Hematopoietic multipotent progenitor cell treated with erythropoietin and hydrocortisone succinate and interleukin-3 and kit ligand, for 6 days (in vitro differentiated cells): ENCODE data around the gene YWHAE.
"Not testable (repeated sequence)": the region's sequence is repeated elsewhere in the genome, so short reads cannot be mapped to it uniquely, and the experiment has no call there.

Experiments
- DNase-seq: peaks from one replicate; pipeline ENCODE4 v3.0.0-alpha.2; 2015

YWHAE gene

GRCh38 chr17:1412185-1413110 is 12.4 kb upstream of the YWHAE start:
- DNase-seq = no peak

DNA sequence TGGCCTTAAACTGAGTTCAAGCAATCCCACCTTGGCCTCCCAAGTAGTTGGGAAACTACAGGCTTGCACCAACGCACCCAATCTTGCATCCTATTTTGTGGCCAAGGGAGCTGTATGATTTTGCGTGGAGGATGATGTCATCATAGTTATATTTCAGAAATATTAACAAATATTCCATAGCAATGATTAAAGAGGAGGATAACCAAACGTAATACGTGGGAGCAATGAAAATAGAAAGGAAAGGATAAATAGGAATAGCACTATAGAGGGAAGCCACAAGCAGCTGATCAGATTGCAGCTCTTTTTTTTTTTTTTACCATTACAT is 2.2 kb upstream of the YWHAE start:
- DNase-seq = no peak

DNA sequence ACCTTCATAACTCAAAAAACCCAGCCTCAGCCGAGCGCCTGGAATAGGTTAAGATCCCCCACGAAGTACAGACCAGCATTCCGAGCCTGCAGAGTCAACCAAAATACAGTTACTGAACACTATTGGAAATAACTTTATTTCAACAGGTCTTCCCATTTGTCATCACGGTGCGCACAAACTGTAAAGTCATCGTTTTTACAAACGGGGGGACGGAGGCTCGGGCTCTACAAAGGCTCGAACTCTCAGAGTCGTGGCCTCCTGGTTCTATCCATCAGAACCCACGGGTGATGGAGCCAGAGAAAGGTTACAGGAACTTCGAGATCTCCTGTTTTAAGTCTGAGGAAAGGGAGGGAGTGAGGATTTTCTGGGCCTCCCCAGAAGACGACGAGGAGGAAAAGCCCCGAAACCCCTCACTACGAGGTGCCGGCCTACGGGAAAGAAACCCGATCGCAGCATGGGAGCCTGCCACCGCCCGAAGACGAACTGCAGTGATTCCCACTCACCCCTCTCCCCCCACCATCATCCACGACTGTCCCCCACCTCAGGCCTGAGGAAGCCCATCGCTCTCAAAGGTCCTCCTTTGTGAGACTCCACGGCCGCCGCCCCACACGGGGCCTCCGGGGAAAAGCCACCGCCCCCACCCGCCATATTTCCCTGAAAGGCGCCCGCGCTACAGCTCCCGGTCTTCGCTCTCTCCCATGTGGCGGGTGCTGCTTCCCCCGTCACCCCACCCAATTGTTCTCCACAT is 917 bp downstream of the YWHAE start:
- peak; percentile 59 for DNase-seq

GRCh38 chr17:1398028-1398427 is 2.0 kb downstream of the YWHAE start:
- DNase-seq = peak; percentile 33

DNA sequence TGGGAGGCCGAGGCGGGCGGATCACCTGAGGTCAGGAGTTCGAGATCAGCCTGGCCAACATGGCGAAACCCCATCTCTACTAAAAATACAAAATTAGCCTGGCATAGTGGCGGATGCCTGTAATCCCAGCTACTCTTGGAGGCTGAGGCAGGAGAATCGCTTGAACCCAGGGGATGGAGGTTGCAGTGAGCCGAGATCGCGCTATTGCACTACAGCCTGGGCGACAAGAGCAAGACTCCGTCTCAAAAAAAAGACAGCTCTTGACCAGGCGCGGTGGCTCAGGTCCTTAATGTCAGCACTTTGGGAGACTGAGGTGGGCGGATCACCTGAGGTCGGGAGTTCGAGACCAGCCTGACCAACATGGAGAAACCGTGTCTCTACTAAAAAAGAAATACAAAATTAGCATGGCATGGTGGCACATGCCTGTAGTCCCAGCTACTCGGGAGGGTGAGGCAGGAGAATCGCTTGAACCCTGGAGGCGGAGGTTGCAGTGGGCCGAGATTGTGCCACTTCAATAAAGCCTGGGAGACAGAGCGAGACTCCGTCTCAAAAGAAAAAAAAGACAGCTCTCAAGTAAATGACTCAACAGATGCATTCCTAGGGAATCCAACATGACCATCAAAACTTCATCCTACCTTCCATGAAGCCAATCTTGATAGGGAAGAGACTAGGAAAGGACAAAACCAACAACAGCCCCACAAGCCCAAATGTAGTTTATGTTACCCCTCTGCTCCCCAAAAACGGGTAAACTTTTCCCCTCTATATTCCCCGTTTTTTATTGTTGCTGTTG is 4.0 kb downstream of the YWHAE start:
- DNase-seq = not testable (repeated sequence)

- no peak for DNase-seq
Measured at GRCh38 chr17:1391577-1391976, 8.4 kb downstream of the YWHAE start.

DNA sequence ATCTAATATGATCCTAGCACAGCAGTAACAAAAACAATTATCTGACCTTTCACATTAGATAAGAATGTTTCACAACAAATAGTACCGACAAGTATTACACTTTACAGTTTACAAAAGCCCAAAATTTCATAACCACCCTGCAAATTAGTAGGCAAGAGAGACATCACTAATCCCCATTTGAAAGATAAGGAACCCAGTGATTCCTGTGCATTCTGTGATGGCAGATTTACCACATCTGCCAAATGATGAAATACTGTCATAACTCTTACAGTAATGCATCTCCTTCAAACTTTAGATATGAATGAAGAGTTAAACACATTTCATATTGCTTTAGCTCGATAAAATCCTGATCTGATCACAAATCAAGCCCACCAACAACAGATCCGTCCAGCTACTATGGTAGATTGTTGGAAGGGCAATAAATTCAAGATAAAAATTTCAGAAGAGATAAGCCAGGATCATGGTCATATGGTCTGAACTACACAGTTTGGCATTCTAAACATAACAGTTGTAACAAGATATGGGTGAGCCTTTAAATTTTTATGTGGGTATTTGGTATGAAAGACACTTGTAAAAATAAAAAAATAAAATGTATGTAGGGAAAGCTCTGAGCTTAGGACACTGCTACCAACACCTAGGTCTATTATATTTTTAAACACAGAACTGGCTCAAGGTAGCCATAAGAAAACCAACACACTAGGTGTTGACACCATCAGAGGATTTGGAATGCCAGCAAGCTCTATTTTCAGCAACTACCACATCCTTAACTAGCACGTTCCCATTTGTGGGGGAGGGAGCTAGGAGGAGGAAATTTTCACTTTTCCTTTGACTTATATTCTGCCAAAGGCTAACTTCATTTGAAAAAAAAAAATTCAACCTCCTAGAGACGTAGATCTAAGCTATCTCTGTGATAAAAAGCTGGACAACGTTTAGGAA is 9.3 kb downstream of the YWHAE start:
- peak; percentile 81 for DNase-seq

DNA sequence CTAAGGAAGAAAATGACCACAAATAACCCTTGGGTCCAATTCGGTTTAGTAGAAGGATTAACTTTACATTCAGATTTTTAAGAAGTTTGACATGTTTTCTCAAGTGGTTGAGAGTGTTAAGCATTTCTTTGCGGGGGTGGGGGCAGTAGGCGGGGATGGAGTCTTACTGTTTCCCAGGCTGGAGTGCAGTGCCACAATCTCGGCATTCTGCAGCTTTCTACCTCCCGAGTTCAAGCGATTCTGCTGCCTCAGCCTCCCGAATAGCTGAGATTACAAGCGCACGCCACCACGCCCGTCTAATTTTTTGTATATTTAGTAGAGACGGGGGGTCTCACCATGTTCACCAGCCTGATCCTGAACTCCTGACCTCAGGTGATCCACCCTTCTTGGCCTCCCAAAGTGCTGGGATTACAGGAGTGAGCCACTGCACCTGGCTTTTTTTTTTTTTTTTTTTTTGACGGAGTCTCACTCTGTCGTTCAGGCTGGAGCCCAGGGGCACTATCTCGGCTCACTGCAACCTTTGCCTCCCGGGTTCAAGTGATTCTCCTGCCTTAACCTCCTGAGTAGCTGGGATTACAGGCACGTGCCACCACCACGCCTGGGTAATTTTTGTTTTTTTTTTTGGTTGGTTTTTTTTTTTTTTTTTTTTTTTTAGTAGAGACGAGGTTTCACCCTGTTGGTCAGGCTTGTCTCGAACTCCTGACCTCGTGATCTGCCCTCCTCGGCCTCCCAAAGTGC is 12.4 kb downstream of the YWHAE start:
- DNase-seq = not testable (repeated sequence)

DNA sequence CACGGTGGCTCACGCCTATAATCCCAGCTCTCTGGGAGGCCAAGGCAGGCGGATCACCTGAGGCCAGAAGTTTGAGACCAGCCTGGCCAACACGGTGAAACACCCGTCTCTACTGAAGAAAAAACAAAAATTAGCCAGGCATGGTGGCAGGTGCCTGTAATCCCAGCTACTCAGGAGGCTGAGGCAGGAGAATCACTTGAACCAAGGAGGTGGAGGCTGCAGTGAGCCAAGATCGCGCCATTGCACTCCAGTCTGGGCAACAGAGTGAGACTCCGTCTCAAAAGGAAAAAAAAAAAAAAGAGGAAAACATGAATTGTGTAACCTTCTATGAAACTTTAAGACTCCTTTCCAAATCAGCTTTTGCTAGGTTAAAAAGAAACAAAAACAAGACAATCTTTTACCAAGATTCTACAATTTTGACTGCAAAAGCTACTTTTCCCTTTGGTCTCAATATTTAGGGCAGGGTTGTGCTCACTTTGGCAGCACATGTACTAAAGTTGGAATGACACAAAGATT is 13.3 kb downstream of the YWHAE start:
- not testable (repeated sequence) for DNase-seq

DNA sequence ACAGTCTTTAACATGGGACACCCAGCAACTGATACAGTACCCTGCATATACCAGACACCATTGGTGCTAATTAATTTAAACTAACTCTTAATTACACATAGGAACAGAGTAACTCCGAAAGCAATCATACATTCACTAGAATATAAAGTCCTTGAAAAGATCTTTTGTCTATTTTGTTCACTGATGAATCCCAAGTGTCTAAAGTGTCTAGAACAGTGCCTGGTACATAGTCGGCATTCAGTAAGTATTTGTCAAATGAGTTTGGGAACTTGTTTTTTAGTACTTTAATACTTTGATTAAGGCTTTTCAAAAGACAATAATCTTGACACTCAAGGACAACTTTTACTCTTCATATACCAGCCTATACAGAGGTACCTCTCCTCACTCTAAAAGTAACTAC is 13.8 kb downstream of the YWHAE start:
- DNase-seq = no peak

- peak; percentile 67 for DNase-seq
Measured at GRCh38 chr17:1385861-1386260, 14.2 kb downstream of the YWHAE start.

- peak; percentile 88 for DNase-seq
Measured at GRCh38 chr17:1384905-1385435, 15.1 kb downstream of the YWHAE start.

GRCh38 chr17:1379930-1380313 is 20.1 kb downstream of the YWHAE start:
- no peak for DNase-seq

DNA sequence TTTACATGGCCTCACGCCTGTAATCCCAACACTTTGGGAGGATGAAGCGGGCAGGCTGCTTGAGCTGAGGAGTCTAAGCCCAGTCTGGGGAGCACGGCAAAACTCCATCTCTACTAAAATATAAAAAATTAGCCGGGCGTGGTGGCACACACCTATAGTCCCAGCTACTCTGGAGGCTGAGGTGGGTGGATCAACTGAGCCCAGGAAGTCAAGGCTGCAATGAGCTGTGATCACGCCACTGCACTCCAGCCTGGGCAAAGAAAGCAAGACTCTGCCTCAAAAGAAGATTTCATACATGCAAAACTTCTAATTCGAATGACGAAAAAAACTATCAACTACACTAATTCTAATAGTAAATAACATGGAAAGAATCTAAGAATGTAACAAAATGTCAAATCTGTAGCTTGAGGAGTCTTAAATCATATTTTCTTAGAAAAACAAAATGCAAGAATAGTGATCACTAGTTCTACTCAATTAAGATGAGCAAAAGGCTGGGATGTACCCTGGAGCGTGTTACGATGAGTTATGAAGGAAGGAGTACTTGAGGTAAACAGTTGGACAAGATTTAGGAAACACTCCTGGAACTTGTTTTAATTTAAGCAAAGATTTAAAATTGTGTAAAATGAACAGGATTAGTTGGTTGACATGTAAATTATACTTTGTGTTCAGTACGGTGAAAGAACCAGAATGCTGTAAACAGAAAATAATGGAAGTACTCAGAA is 20.7 kb downstream of the YWHAE start:
- no peak for DNase-seq

GRCh38 chr17:1378476-1378860 is 21.6 kb downstream of the YWHAE start:
- not testable (repeated sequence) for DNase-seq

GRCh38 chr17:1377334-1377733 is 22.7 kb downstream of the YWHAE start:
- DNase-seq = no peak

DNA sequence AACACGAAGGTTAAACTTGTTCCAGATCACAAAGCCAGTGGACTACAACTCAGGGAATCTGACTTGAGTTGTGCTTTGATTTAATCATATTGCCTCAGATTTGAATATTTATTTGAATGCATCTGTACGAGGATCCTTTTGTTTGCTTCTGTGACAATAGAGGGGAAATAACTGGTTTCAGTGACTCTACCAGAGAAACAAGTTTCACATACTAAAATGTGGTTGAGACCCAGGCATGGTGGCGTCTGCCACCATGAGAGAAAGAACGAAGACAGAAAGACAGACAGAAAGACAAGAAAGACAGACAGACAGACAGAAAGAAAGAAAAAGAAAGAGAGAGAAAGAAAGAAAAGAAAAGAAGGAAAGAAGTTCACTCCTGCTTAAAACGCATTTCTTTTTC is 24.0 kb downstream of the YWHAE start:
- DNase-seq = no peak

DNA sequence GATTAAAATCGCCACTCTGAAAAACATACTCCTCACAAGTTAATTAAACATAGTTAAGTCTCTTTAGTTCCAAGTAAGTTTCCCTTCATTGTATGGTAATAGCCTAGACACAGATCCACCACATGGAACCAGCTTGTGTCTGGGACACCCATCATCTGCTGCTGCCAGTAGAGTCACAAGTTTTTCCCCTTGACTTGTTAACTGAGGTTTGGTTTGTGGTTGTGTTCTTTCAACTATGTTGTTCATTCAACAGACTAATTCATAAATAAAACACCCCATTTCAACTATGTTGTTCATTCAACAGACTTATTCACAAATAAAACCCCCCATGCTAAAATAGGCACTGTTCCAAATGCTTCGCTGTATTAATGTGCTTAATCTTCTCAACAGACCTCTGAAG is 24.4 kb downstream of the YWHAE start:
- no peak for DNase-seq

GRCh38 chr17:1374431-1375177 is 25.4 kb downstream of the YWHAE start:
- DNase-seq = no peak
